H54 (cell line): ENCODE data around the gene ZBTB7C.
A peak's percentile ranks its signal among the peaks of the same experiment; 100 is the strongest.

Source experiments
- DNase-seq: peaks from one replicate; pipeline ENCODE4 v3.0.0; 2011; ENCODE audit warnings: low spot score, mixed read lengths; ENCODE audit not compliant: insufficient read length
- FAIRE-seq: peaks from 3 replicates; lab custom pipeline; 2011; peaks lifted over from hg19 to GRCh38; lab: Jason Lieb, UNC
- POLR2A ChIP-seq: IDR thresholded peaks from 2 replicates; pipeline ENCODE4 v1.6.1; 2011; ENCODE audit warnings: low read depth, mild to moderate bottlenecking, low read length

The ZBTB7C gene

DNA sequence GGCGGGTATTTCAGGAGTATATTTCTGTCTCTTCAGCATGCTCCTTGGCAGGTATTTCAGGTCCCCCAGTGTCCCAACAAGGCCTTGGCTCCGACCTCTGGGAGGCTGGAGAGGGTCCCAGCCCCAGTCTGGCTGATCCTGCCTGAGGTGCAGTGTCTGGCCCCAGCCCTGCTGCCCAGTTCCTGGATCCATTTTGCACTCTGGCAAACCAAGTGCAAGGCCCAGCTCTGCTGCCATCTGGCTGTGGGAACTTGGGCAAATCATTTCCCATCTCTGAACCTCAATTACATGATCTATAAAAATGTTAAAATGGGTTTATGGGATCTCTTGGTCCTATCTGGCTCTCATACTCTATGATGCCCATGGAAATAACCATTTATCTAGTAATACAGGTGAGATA, 63.6 kb downstream of the ZBTB7C start:
- FAIRE-seq (no peak), DNase-seq (no peak)

GRCh38 chr18:48342581-48342980, 66.6 kb downstream of the ZBTB7C start:
- TF ChIP-seq POLR2A: no peak
- FAIRE-seq (no peak), DNase-seq (no peak)

More for the DNA sequence above, 63.6 kb downstream of the ZBTB7C start:
- no peak for TF ChIP-seq POLR2A

DNA sequence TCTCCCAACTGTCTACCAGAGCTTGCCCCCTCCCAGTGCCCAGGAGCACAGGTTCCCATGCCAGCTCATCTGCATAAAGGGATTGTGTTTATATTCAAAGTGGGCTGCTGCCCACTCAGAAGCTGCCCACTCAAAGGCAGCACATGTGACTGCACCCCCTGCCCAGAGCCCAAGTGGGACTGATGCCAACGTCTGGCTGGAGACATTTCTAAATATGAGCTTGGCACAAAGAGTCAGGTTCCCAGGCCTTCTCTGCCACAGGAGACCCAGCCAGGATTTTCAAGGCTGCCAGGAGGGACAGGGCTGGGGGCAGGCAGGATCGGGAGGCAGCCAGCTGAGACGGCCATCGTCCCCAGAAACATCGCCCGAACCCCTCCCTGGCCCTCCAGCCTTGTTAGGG, 67.1 kb downstream of the ZBTB7C start:
- FAIRE-seq (no peak), DNase-seq (no peak)
- no peak for TF ChIP-seq POLR2A

DNA sequence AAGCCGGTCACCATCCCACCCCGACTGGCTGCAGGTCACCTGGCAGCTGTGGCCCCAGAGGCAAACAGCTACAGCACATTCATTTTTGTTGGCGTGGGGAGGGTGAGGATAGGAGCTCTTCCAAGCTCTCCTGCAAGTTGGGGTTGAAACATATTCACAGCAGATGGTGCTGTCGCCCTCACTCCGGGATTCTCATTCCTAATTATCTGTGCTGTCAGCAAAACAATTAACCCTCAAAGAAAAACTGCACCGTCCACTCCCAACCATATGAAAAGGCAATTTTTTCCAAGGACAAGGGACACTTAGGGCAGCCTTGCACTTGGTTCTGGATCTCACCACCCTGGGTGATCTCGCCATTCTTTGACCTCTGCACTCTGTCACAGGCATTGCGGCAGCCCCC, 68.6 kb downstream of the ZBTB7C start:
- no peak for TF ChIP-seq POLR2A
- FAIRE-seq (no peak), DNase-seq (no peak)

DNA sequence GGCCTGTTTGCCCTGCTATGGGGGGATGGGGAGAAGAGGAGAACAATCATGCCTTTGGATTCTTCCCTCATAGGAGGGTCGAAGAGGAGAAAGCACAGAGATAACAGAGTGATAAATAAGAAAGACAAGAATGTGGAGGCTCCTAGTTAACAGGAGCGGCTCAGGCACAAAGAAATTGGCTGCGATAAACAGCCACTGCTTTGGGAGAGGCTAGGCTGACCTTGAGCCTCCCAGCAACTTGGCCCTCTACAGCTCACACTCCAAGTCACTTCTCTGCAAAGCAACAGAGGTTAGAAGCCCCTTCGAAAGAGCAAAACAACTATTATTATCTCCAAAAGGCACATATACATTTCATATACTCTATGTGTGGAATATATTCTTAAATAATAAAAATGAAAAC, 69.5 kb downstream of the ZBTB7C start:
- no peak for DNase-seq
- no peak for FAIRE-seq
- TF ChIP-seq POLR2A: no peak

GRCh38 chr18:48338915-48339314, 70.3 kb downstream of the ZBTB7C start:
- no peak for DNase-seq
- FAIRE-seq: no peak

DNA sequence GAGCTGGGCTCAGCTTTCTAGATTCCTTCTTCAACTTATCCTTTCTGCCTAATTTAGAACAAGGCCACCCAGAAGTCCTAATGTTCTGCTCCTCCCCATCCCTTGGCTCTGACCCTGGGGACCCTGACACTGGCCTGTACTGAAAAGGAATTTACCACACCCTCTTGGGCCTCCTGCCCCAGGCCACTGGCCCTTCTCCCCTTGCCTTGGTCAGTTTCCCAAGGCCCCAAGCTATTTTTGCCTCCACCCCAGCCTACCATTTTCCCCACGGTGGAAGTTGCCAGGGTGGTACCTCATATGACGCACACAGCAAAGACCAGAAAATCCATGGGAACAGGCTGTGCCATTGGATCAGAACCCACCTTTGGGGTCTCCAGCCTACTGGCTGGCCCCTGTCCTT, 72.1 kb downstream of the ZBTB7C start:
- no peak for TF ChIP-seq POLR2A
- DNase-seq (no peak), FAIRE-seq (no peak)

More at GRCh38 chr18:48338915-48339314, 70.3 kb downstream of the ZBTB7C start:
- TF ChIP-seq POLR2A: no peak

GRCh38 chr18:48336332-48336731, 72.9 kb downstream of the ZBTB7C start:
- no peak for FAIRE-seq
- TF ChIP-seq POLR2A: no peak
- no peak for DNase-seq

DNA sequence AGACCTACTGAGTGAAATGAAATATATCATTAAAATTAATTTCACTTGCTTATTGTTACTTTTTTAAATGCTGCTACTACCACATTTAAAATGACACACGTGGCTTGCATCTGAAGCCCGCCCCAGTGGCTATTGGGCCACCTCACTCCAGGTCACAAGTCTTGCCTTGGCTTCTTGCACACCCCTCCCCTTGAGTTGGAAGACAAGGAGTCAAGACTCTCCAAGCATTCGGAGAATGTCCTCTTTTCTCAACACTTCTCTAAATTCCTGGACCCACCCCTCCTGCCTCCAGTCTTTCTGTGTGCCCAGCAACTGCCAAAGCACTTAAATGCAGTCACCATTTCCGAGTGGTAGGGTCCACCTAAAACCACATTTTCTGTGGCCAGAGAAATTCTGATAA, 73.4 kb downstream of the ZBTB7C start:
- DNase-seq: no peak
- FAIRE-seq: no peak
- no peak for TF ChIP-seq POLR2A

GRCh38 chr18:48334845-48335244, 74.3 kb downstream of the ZBTB7C start:
- no peak for TF ChIP-seq POLR2A
- DNase-seq (no peak), FAIRE-seq (no peak)

- TF ChIP-seq POLR2A: no peak
- FAIRE-seq (no peak), DNase-seq (no peak)
Observed at GRCh38 chr18:48333563-48333962, 75.6 kb downstream of the ZBTB7C start.

- TF ChIP-seq POLR2A: no peak
- FAIRE-seq: no peak
Observed at GRCh38 chr18:48330016-48330991, 78.9 kb downstream of the ZBTB7C start.

GRCh38 chr18:48328473-48329210, 80.5 kb downstream of the ZBTB7C start:
- FAIRE-seq (no peak), DNase-seq (peak; percentile 32)
- no peak for TF ChIP-seq POLR2A

More at GRCh38 chr18:48330016-48330991, 78.9 kb downstream of the ZBTB7C start:
- DNase-seq: peak; percentile 80
